Measurements from ENCODE around the gene NUDT14. TPM values are rescaled to one million over a fixed set of nuclear protein-coding genes. Genes with fewer than 3 reads are reported as not detected.

Gene NUDT14
- total RNA-seq, 1 experiment from 2014 or later, result 37.0 TPM

DNA sequence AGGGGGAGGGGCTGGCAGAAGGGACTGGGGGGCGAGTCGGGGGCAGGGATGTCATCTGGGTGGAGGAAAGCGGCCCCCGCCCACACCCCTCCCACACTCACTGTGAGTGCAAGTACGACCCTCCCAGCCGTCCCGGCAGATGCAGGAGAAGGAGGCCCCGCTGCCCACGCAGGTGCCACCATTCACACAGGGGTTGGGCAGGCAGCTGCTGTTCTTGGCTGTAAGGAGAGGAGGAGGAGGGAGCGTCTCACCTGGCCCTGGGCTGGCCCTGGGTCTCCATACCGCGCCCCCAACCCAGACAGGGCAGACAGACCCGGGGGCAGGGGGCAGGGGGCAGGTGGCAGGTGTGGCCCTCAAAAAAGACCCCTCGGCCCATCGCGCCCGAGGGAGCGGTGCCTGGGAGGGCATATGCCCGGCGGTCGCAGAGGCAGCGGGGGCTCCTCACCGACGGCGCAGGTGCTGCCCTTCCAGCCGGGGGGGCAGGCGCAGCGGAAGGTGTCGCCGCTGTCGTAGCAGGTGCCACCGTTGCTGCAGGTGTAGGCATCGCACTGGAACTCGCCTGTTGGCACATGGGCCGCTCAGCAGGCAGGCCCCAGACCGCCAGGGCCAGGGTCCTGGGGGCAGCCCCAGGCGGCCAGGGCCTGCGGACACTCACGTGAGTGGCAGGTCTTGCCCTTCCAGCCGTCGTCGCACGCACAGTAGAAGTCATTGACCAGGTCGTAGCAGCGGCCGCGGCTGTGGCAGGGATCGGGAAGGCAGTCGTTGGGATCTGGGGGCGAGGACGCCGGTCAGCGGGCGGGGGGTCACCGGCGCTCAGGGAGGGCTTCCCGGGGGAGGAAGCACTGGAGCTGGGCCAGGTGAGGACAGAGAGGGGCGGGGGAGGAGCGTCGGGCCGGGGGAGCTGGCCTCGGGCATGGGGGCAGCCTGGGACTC, 33.2 kb downstream of the NUDT14 start:
- H3F3A ChIP-seq (ENCODE audit: insufficient read depth, low read depth), result no peaks in the 10 kb centered on the region
- H3K4me3 ChIP-seq, result no peak overlapping the region
- H3K4me1 ChIP-seq (replicated peaks; ENCODE audit: insufficient read depth), result no peaks in the 10 kb centered on the region
- ChIA-PET CTCF (no interaction called here), POLR2A (ENCODE audit: unreplicated experiment) (no interaction called here)
- no peak overlapping the region for H2AFZ ChIP-seq
- no peaks in the 10 kb centered on the region for H4K20me1 ChIP-seq (ENCODE audit: insufficient read depth)
- intact Hi-C loops (cut with micrococcal nuclease; ENCODE audit: unreplicated experiment), result no loop called here
- H3K9me3 ChIP-seq (ENCODE audit: insufficient read depth, low read depth), result no peaks in the 10 kb centered on the region
- no peak for TF ChIP-seq EZH2 (IDR thresholded peaks at IDR 0.05; ENCODE audit: low read depth)
- TF ChIP-seq, protein P1, sequence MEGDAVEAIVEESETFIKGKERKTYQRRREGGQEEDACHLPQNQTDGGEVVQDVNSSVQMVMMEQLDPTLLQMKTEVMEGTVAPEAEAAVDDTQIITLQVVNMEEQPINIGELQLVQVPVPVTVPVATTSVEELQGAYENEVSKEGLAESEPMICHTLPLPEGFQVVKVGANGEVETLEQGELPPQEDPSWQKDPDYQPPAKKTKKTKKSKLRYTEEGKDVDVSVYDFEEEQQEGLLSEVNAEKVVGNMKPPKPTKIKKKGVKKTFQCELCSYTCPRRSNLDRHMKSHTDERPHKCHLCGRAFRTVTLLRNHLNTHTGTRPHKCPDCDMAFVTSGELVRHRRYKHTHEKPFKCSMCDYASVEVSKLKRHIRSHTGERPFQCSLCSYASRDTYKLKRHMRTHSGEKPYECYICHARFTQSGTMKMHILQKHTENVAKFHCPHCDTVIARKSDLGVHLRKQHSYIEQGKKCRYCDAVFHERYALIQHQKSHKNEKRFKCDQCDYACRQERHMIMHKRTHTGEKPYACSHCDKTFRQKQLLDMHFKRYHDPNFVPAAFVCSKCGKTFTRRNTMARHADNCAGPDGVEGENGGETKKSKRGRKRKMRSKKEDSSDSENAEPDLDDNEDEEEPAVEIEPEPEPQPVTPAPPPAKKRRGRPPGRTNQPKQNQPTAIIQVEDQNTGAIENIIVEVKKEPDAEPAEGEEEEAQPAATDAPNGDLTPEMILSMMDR (conservative IDR thresholded peaks at IDR 0.05), result no peak
- H3K9me2 ChIP-seq (ENCODE audit: insufficient read depth), result no peaks in the 10 kb centered on the region
- no peaks in the 10 kb centered on the region for H3K36me3 ChIP-seq (ENCODE audit: low read depth)
- no peak overlapping the region for H3K4me2 ChIP-seq
- no TSS peak for BruUV-seq (replicated peaks)
- no peak for DNase-seq
- no peak overlapping the region for H3K27ac ChIP-seq
- no peaks in the 10 kb centered on the region for H3K79me2 ChIP-seq (ENCODE audit: low read depth)
- no peaks in the 10 kb centered on the region for H3K27me3 ChIP-seq (ENCODE audit: insufficient read depth, low read depth)

DNA sequence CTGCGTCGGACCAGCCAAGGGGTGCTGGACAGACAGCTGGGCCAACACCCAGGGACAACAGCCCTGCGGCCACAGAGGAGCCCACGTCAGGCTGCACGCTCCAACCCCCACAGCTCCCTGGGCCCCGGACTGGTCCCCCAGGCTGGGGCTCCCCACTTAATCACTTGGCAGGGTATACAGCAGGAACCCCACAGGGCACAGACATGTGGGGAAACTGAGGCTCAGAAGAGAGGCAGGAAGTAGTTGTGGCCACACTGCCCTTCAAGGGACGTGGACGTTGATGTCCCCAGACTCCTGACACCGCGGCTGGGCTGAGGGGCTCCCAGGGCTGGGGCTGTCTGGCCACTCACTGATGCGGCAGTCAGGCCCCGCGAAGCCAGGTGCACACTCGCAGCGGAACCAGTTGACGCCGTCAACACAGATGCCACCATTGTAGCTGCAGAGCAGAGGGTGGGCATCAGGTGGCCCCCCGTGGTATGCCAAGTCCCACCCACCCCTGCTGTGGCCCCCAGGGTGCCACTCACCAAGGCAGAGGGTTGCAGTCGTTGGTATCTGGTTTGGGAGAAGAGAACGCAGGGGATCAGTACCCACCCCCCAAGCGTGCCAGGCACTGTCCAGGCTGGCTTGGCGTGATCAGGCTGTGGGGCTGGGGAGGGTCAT, 34.0 kb downstream of the NUDT14 start:
- TF ChIP-seq, protein P1 (conservative IDR thresholded peaks at IDR 0.05), result no peak
- TF ChIP-seq EZH2 (IDR thresholded peaks at IDR 0.05; ENCODE audit: low read depth), result no peak
- Histone ChIP-seq H3K36me3 (ENCODE audit: low read depth) (no peaks in the 10 kb centered on the region), H2AFZ (no peak overlapping the region), H3K4me3 (no peak overlapping the region), H3K27me3 (ENCODE audit: insufficient read depth, low read depth) (no peaks in the 10 kb centered on the region), H4K20me1 (ENCODE audit: insufficient read depth) (no peaks in the 10 kb centered on the region), H3K4me1 (replicated peaks; ENCODE audit: insufficient read depth) (no peaks in the 10 kb centered on the region), H3K9me2 (ENCODE audit: insufficient read depth) (no peaks in the 10 kb centered on the region), H3K79me2 (ENCODE audit: low read depth) (no peaks in the 10 kb centered on the region), H3K4me2 (no peak overlapping the region), H3K27ac (no peak overlapping the region), H3F3A (ENCODE audit: insufficient read depth, low read depth) (no peaks in the 10 kb centered on the region), H3K9me3 (ENCODE audit: insufficient read depth, low read depth) (no peaks in the 10 kb centered on the region)
- CTCF ChIA-PET, result no interaction called here
- POLR2A ChIA-PET (ENCODE audit: unreplicated experiment), result no interaction called here
- DNase-seq, result no peak
- no TSS peak for BruUV-seq (replicated peaks)
- intact Hi-C loops (cut with micrococcal nuclease; ENCODE audit: unreplicated experiment), result no loop called here

DNA sequence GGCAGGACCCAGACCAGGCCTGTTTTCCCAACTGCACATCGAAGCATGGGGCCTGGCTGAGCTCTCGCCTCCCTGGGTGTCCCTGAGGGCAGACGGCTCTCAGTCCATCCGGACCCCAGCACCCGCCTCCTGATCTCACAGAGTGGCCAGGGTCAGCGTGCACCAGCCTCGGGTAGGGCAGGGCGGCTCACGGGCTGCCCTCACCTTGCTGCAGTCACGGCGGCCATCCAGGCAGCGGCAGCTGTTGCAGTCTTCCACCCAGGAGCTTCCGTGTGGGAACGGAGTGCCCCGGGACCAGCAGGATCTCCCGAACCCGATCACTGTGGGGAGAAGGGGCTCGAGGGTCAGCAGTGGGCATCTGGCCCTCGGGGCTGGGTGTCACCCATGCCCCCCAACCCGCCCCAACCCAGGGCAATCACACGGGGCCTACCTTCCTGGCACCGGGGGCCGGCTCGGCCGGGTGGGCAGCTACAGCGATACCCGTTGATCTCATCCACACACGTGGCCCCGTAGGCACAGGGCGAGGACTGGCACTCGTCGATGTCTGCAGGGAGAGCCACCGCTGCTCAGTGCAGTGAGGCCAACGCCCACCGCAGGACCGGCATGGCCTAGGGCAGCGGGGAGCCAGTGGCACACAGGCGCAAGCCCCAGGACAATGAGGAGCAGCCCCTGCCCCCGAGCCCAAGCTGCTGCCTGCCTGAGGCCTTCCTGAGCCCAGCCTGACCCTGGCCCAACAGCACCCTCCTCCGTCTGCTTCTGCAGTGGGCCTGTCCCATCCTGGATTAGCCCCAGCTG, 34.7 kb downstream of the NUDT14 start:
- CTCF ChIA-PET, result interaction anchor here (0.7 kb wide), 1 partner anchor 420 kb away, joined by 3 read pairs; no protein-coding TSS in a partner anchor
- Histone ChIP-seq H3K79me2 (ENCODE audit: low read depth) (no peaks in the 10 kb centered on the region), H3K36me3 (ENCODE audit: low read depth) (no peaks in the 10 kb centered on the region), H3K4me2 (no peak overlapping the region), H3K4me3 (no peak overlapping the region), H4K20me1 (ENCODE audit: insufficient read depth) (no peaks in the 10 kb centered on the region), H3K27me3 (ENCODE audit: insufficient read depth, low read depth) (no peaks in the 10 kb centered on the region), H2AFZ (no peak overlapping the region), H3K9me2 (ENCODE audit: insufficient read depth) (no peaks in the 10 kb centered on the region), H3K27ac (no peak overlapping the region), H3K9me3 (ENCODE audit: insufficient read depth, low read depth) (no peaks in the 10 kb centered on the region), H3F3A (ENCODE audit: insufficient read depth, low read depth) (no peaks in the 10 kb centered on the region), H3K4me1 (replicated peaks; ENCODE audit: insufficient read depth) (no peaks in the 10 kb centered on the region)
- intact Hi-C loops (cut with micrococcal nuclease; ENCODE audit: unreplicated experiment), result no loop called here
- POLR2A ChIA-PET (ENCODE audit: unreplicated experiment), result no interaction called here
- no peak for DNase-seq
- no TSS peak for BruUV-seq (replicated peaks)
- TF ChIP-seq, protein P1 (conservative IDR thresholded peaks at IDR 0.05), result no peak
- no peak for TF ChIP-seq EZH2 (IDR thresholded peaks at IDR 0.05; ENCODE audit: low read depth)
